Activated CD4-positive, CD25-positive, alpha-beta regulatory T cell treated with anti-CD3 and anti-CD28 coated beads, Interleukin-2, amount 50 U/mL, for 16 hours (primary cell): Measurements from ENCODE around the gene AANAT.

Source experiments
- DNase-seq: peaks from one replicate; pipeline ENCODE4 v3.0.0-alpha.2; 2020; ENCODE audit warnings: low read depth, low spot score

Gene AANAT

DNA sequence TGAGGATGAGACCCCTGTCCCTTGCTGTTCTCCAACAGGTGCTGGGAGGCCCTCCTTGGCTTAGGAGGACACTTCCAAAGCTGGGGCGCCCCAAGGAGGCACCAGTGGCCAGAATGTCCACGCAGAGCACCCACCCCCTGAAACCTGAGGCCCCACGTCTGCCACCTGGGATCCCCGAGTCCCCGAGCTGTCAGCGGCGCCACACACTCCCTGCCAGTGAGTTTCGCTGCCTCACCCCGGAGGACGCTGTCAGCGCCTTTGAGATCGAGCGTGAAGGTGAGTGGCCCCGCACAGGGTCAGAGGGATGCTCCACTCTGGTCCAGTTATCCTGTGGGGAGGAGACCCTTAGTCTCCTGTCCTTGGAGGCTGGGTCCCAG lies 1.2 kb downstream of the AANAT start:
- no peak for DNase-seq

GRCh38 chr17:76469076-76469990 lies 1.9 kb downstream of the AANAT start:
- DNase-seq = no peak

DNA sequence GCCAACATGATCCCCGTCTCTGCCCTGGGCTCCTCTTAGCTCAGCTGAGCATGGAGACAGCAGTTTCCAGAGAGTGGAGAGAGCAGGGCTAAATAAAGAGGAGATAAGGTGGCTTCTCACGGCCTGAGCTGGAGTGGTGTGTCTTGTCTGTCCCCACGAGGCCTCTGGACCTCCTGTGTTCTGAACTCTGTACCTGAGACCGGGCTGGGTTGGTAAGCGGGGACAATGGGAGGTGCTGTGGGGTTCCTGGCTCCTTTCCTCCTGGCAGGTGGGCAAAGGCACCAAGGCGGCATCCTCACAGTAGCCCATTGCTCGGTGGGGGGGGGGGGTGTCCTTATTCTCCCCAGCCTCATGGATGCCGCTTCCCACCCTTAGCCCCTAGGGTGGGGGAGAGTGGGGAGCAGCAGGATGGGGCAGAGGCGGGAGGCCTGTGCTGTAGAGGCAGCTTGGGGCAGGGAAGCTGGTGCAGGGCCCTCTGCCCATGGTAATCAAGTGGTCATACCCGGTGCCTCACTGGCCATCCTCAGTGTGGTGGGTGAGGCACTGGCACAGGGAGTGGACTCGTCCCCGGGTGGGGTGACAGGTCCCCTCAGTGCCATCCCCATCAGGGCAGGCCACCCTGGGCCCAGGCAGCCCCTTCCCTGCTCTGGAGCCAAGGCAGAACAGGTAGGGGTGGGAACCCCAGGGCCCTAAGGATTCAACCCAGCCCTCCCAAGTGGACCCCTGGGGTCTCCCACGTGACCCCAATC lies 2.8 kb downstream of the AANAT start:
- no peak for DNase-seq

GRCh38 chr17:76471498-76472257 lies 4.3 kb downstream of the AANAT start:
- no peak for DNase-seq

DNA sequence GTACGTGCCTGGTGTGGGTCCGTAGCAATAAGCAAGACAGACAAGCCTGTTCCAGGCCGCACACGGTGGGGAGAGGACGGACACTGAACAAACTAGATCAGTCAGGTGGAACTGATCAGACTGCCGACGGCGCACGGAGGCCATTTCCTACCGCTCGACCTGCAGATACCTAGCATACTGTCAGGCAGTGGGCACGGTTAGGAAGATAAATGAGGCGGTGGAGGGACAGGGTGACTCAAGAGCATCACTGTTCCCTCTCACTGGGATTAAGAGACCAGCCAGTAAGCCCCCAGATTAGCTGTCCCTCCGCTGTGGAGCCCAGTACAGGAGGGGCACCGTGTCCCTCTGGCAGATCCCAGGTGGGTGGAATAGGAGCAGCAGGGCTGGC lies 4.8 kb downstream of the AANAT start:
- no peak for DNase-seq

GRCh38 chr17:76472726-76473125 lies 5.3 kb downstream of the AANAT start:
- DNase-seq = no peak

GRCh38 chr17:76473541-76473985 lies 6.2 kb downstream of the AANAT start:
- no peak for DNase-seq

DNA sequence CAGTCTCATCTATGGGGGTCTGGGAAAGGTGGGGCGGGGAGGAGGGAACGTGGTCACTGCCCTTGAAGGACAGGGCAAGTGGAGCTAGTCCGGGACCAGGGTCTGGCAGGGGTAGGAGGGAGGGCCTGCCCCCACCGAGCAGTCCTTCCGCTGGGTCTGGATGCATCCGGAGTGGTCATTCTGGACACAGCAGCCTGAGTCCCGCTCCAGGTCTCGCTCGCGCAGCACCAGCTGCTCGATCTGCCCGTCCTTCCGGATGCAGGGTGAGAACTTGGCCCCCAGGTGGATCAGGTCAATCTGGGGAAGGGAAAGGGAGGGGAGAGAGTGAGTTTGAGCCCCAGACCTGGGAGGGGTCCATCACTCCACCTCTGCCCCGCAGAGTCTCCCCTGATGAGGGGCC lies 6.8 kb downstream of the AANAT start:
- DNase-seq = no peak

DNA sequence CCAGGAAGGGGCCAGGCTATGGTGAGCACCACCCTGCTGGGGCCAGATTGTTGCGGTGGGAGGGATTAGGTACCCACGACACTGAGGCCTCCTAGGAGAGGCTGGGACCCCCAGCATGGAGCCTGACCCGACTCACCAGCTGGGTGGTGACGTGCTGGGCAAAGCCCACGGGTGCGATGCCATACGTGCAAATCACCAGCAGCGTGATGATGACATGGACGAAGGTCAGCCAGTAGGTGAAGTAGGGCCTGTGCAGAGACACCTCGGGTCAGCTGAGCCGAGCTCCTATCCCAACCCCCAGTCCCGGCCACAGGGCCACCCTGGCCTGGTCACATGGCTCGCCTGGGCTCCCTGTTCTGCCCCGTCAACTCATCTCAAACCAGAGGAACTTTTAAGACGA lies 7.5 kb downstream of the AANAT start:
- no peak for DNase-seq

GRCh38 chr17:76475302-76475701 lies 7.9 kb downstream of the AANAT start:
- DNase-seq = no peak

DNA sequence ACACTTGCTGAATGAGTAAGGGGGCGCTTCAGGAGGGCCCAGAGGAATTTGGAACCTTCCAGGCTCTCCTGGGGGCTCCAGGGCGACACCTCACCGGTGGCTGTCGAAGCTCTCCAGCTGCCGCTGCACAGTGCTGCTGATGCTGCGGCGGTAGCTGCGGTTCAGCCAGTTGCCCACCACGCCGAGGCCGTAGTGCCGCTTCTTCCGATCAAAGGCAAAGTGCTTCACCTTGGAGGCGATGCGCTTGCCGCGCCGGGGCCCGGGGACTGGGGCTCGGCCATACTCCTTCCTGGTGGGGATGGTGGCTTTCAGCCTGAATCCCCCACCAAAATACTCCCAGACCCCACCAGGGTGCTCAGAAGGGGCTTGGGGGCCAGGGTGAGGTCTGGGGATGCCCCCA lies 9.3 kb downstream of the AANAT start:
- no peak for DNase-seq

DNA sequence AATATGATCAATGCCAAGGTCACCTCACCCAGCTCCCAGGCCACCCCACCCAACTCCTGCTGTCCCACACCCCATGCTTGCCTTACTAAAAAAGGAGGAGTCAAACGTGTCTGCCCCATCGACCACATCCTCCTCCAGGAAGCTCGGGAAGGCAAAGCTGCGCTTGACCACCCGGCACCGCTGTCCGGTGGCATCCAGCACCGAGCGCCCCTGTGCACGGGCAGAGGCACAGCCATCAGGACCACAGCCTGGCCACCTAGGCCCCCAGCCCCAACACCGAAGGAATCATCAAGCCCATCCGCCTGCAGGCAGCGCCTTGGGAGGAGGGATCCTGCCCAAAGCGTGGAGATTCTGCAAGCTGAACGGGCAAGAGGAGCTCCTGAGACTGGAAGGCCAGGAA lies 10.2 kb downstream of the AANAT start:
- DNase-seq = no peak

DNA sequence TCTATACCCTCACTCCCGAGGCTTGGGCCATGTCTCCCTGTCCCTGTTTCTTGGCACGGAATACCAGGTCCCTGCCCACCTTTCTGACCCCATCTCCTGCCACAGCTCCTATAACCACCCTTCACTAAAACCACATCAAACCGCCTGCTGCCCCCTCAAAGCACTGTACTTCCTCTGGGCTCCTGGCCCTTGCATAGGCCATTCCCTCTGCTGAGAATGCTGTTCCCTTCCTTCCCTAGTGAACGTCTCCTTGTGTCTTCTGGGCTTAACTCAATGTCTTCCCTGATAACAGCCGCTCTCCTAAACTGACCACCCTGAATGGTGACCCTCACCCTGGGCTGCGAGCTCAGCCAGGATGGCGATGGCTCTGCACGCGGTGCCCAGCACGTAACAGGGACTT lies 10.7 kb downstream of the AANAT start:
- no peak for DNase-seq

DNA sequence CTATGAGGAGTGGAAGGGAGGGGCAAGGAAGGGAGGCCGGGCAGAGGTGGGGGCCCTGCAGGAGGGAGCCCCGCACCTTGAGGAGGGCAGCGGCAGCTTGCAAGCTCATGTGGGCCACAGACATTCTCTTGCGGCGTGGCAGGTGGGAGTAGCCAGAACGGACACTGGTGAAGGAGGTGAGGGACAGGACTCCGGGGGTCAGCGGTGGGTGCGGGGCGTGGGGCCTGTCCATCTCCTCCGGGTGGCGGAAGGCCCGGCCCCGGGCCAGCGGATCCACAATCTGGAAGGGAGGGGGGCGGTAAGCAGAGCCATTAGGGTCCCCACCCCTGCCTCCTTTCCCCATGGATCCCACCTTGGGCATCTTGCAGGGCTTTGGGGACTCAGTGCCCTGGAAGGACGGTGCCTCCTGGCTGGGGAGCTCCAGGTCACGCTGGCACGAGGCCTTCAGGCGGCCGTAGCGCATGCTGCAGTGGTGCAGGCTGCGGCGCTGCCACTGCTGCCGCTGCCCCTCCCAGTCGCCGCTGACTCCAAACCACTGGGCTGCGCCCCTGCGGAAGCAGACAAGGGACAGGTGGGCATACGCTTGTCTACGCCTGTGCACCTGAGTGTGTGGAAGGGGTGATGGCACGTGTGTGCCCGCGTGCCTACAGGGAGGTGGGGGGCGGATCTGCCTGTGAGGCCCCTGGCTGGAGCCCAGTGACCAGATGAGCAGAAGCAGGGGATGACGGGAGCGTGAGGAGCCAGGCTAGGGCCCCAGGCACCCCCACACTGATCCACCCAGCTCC lies 11.5 kb downstream of the AANAT start:
- DNase-seq = no peak

DNA sequence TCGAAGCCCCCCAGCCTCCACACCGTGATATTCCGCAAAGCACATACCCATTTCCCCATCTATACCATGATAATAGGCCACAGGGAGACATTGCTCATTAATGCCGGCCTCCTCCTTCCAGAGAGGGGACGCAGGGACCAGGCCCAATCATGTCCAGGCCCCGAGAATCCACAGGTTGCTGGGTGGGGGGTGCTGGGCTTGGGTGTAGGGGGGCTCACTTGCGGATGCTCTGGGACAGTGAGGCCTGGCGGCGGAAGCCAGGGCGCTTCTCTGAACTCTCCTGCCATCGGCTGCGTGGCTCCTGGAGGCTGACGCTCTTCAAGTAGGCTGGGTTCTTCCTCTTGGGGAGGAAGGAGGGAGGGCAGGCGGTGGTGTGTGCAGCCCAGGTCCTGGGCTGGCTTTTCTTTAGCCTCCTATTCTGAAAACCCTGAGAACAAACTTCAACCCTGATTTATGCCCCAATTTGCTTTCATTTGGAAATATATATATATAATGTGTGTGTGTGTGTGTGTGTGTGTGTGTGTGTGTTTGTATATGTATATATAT lies 12.2 kb downstream of the AANAT start:
- no peak for DNase-seq

GRCh38 chr17:76480632-76481031 lies 13.2 kb downstream of the AANAT start:
- DNase-seq = no peak

DNA sequence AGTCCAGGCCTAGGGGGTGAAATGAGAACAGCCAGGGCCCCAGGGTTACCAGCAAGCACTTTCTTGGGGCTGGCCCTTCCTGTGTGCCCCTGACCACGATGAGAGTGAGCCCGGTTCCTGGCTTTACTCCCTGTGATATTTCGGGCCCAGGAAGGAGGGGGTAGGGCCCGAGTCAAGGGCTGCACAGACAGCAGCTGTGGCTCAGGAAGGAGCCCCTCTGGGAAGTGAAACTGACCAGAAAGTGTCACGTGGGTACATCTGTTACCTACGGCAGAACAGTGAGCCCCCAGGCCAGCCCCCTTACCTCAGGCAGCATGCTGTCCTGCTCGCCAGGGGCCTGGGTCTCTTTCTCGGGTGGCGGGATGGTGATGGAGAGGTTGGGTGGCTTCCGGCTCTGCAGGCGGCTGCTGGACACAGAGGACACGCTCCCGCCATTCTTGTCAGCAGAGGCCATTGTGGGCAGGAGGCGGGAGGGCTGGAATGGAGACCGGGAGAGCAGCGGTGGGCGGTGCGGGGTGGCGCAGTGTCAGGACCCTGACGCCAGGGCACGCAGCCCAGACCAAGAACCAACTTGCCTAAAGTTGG lies 13.8 kb downstream of the AANAT start:
- no peak for DNase-seq

DNA sequence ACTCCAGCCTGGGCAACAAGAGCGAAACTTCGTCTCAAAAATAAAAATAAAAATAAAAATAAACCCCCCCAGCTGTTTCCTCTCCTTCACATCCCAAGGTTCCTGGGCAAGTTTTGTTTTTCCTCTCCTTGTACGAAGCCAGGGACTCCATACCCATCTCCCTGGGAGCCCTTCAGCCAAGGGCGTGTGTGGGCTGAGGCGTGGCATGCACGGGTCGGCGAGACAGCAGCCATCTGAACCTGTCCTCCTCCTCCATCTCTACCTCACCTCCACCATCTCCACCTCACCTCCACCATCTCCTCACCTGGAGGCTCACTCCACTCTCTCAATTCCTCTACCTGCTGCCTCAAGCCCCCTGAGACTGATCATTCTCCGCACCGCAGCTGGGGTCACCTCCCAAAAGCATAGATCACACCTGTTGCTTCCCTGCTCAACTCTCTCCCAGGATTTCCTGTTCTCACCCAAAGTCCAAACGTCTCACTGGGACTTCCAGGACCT lies 16.9 kb downstream of the AANAT start:
- DNase-seq = no peak

- DNase-seq = no peak
Measured at GRCh38 chr17:76485569-76485968, 18.2 kb downstream of the AANAT start.

- DNase-seq = no peak
Measured at GRCh38 chr17:76487451-76488192, 20.2 kb downstream of the AANAT start.
